HUES6 (cell line): ENCODE data around the gene ATAD5.
A peak's percentile ranks its signal among the peaks of the same experiment; 100 is the strongest.

Experiments
- H3K27ac ChIP-seq: 2 replicates; pipeline ENCODE4 v1.7.0; 2013; ENCODE audit warnings: low read depth, mild to moderate bottlenecking, low read length, inconsistent platforms
- H3K27me3 ChIP-seq: 2 replicates; pipeline ENCODE4 v1.6.1; 2013; ENCODE audit warnings: low read length; ENCODE audit not compliant: control insufficient read depth, insufficient read depth
- H3K36me3 ChIP-seq: 2 replicates; pipeline ENCODE4 v1.6.1; 2013; ENCODE audit warnings: low read length; ENCODE audit not compliant: control insufficient read depth, insufficient read depth
- H3K4me1 ChIP-seq: 2 replicates; pipeline ENCODE4 v1.6.1; 2013; ENCODE audit warnings: low read length; ENCODE audit not compliant: control insufficient read depth, insufficient read depth
- H3K4me3 ChIP-seq: 2 replicates; pipeline ENCODE4 v1.5.1; 2013; ENCODE audit warnings: low read depth, low read length
- H3K9ac ChIP-seq: one replicate; pipeline ENCODE4 v1.6.1; 2013; ENCODE audit warnings: mild to moderate bottlenecking, low read length
- H3K9me3 ChIP-seq: 2 replicates; pipeline ENCODE4 v1.6.1; 2013; ENCODE audit warnings: low read depth, low read length; ENCODE audit not compliant: control insufficient read depth, insufficient read depth

The ATAD5 gene

DNA sequence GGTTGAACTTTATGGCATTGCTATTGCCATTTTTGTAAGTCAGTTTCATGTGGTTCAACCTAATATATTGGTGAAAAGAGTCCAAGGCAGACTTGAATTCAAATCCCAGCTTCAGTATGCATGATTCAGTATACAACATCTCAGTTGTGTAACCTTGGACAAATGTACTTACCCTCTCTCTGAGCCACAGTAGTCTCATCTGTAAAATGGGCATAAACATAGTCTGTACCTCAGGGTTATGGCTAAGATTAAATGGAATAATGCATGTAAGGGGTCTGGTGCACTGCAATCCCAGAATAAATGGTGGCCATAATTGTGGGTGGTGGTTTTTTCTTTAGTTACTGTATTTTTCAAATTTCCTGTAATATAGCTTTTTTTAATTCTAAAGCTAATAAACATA, 85.3 kb downstream of the ATAD5 start:
- H3K27ac ChIP-seq: no peak overlapping the region
- H3K27me3 ChIP-seq: peaks cover 22% of the 10 kb centered on the region
- no peak overlapping the region for H3K9ac ChIP-seq
- H3K4me3 ChIP-seq: no peak overlapping the region
- H3K4me1 ChIP-seq: 0 out of 2 replicates have a peak, but pooled peaks cover 3% of the 10 kb centered on the region
- no peaks in the 10 kb centered on the region for H3K9me3 ChIP-seq
- no peaks in the 10 kb centered on the region for H3K36me3 ChIP-seq

DNA sequence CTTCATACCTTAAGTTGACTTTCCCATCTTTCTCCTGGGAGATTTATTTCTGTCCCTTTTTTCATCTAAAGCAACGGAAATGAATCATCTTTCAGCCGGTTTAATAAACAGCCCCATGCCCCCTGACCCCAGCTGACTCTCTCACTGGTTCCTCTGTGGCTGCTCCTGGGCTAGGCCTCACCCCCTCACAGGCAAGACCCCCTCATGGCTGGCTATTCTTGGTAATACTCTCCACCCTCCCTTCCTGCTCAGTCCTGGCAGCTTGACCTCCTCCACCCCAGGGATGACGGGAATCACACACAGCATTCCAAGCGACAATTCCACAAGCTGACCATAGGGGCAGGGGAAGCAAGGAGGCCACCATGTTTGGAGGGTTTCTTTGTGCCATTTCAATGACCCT, 88.5 kb downstream of the ATAD5 start:
- H3K9me3 ChIP-seq: no peaks in the 10 kb centered on the region
- no peak overlapping the region for H3K27ac ChIP-seq
- 0 out of 2 replicates have a peak, but pooled peaks cover 3% of the 10 kb centered on the region for H3K4me1 ChIP-seq
- peaks cover 48% of the 10 kb centered on the region for H3K27me3 ChIP-seq
- no peak overlapping the region for H3K4me3 ChIP-seq
- no peak overlapping the region for H3K9ac ChIP-seq
- H3K36me3 ChIP-seq: no peaks in the 10 kb centered on the region

DNA sequence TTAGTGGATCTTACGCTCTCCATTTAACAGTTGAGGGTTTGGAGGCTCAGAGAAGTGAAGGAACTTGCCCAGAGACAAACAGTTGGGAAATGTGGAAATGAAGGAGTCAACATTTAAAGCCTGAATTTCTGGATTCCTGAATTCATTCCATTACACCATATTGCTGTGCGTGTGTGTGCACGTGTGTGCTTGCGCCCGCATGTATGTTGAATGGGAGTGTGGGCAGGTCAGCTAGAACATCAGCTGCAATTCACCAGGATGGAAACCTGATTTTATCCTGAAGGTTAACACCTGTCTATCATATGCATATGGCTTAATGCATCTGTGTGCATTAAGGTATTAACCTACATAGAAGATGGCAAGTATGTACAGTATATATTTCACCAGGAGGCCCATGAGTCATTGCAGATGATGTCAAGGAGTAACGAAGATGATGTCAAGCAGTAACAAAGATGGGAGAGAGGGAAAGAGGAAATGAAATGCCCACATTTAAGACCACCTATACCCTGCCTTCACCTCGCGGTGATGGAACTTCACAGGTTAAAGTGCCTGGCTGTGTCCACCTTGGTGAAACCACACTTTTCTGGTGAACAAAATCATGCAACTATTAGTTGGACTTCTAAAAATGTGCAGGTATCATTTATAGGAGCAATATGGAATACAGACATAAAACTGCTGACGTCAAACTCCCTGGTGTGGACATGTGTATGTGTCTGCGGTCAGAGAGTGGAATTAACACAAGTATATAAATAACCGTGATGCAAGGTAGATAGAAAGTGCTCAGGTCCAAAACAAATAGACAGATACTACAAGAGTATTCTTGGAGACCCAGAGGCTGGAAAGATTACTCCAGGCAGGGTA, 89.1 kb downstream of the ATAD5 start:
- Histone ChIP-seq H3K4me3 (peak overlapping the region; percentile 62), H3K4me1 (0 out of 2 replicates have a peak, but pooled peaks cover 3% of the 10 kb centered on the region), H3K27ac (no peak overlapping the region), H3K9me3 (no peaks in the 10 kb centered on the region), H3K36me3 (no peaks in the 10 kb centered on the region), H3K27me3 (peaks cover 51% of the 10 kb centered on the region), H3K9ac (no peak overlapping the region)

DNA sequence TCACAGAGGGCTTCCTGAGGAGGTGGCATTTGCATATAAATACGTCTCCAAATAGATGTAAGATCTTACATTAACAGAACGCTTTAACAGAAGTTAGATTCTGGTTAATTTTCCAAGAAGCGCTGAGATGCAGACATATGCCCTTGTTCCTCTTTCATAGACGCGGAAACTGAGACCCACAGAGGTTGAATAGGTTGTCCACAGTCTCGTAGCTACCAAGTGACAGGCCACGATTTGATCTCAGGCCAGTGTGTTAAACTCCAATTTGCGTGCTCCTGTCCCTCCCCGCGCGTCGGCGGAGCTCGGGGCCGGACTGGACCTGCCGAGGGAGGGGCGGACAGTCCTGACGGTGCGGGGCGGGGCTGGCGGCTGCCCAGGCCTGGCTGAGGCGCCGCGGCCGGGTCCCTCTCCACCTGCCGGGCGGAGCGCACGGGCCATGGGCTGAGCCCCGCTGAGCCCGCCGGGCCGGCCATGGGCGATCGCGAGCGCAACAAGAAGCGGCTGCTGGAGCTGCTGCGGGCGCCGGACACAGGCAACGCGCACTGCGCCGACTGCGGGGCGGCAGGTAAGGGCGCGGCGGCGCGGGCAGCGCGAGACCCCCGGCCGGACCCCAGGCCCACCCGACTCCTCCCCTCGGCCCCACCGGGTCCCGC, 89.9 kb downstream of the ATAD5 start, which contains the start of gene ADAP2:
Gene ADAP2 (plus strand): TSS at position 402 of the 653 bp plus-strand sequence. CDS start 70 bp downstream, at position 472.
- Histone ChIP-seq H3K9me3 (no peaks in the 10 kb centered on the region), H3K4me3 (peak within 1 kb of the TSS; percentile 62), H3K4me1 (0 out of 2 replicates have a peak, but pooled peaks cover 3% of the 10 kb centered on the region), H3K9ac (no peak within 1 kb of the TSS), H3K36me3 (no peaks in the 10 kb centered on the region), H3K27me3 (peaks cover 56% of the 10 kb centered on the region), H3K27ac (no peak within 1 kb of the TSS)

DNA sequence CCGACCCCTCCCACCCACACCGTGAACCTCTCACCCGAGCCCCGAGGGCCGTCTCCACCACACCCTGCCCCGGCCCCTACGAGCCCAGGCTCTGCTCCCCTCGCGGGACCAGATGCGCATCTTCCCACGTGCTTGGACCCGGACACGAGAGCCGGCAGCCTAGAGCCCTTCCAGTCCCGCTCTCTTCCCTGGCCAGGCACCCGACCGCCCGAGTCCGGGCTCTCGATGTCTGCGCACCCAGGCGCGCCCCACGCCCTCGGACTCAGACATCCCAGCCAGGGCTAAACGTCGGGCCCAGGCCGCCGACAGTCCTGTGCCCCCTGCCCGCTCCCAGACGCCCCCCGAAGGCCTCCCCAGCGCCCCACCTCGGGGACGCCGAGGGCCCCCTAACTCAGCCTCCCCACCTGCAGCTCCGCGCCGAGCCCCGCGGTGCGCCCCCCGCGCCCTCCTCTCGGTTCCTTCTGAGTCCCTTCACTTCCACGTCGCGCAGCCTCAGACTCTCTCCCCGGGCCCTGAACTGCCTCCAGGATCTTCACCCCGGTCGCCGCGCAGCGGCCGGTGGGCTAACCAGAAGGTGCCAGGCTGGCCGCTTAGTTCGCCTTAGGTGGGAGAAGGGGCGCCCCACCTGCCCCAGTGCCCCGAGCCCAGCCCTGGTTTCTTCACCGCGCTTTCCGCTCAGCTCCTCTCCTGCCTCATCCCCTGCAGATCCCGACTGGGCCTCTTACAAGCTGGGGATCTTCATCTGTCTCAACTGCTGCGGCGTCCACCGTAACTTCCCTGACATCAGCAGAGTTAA, 90.7 kb downstream of the ATAD5 start:
- 0 out of 2 replicates have a peak, but pooled peaks cover 3% of the 10 kb centered on the region for H3K4me1 ChIP-seq
- peak overlapping the region; percentile 62 for H3K4me3 ChIP-seq
- no peaks in the 10 kb centered on the region for H3K36me3 ChIP-seq
- H3K9me3 ChIP-seq: no peaks in the 10 kb centered on the region
- H3K27ac ChIP-seq: no peak overlapping the region
- H3K27me3 ChIP-seq: peaks cover 56% of the 10 kb centered on the region
- no peak overlapping the region for H3K9ac ChIP-seq

DNA sequence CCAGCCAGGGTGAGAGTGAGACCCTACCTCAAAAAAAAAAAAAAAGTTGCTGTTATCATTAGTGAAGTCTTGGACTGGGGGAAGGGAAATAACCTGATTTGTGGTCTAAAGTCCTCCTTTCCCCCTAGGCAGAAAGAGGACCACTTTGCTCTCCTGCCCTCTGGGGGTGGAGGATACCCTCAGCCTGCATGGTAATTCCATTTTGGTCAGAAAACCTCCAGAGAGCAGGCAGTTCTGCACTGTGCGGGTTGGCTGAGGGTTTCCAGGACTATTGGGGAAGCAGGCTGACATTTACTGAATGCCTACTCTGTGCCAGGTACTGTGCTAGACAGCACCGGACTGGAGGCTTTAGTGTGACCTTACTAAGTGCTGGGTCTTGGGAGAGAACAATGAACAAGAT, 92.6 kb downstream of the ATAD5 start:
- Histone ChIP-seq H3K27me3 (peaks cover 56% of the 10 kb centered on the region), H3K4me3 (no peak overlapping the region), H3K36me3 (no peaks in the 10 kb centered on the region), H3K4me1 (0 out of 2 replicates have a peak, but pooled peaks cover 3% of the 10 kb centered on the region), H3K9me3 (no peaks in the 10 kb centered on the region), H3K27ac (no peak overlapping the region), H3K9ac (no peak overlapping the region)

DNA sequence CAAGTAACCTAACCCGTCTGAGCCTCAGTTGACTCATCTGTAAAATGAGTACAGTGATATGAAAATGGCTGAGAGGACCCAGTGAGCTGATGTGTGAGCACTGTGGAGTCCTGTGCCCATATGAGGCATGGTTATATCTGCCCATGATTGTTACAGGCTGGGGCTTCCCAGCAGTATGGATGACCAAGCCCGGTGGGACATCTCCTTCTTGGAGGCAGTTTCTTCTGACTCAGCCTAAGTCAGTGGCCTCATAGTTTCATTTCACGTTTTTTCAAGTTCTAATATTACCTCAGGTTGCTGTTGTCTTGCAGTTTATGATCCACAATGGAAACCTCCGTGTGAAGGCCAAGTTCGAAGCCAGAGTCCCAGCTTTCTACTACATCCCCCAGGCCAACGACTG, 94.8 kb downstream of the ATAD5 start:
- H3K9ac ChIP-seq: no peak overlapping the region
- H3K27me3 ChIP-seq: peaks cover 39% of the 10 kb centered on the region
- no peaks in the 10 kb centered on the region for H3K9me3 ChIP-seq
- H3K4me3 ChIP-seq: no peak overlapping the region
- H3K27ac ChIP-seq: no peak overlapping the region
- no peaks in the 10 kb centered on the region for H3K36me3 ChIP-seq
- H3K4me1 ChIP-seq: 0 out of 2 replicates have a peak, but pooled peaks cover 2% of the 10 kb centered on the region

DNA sequence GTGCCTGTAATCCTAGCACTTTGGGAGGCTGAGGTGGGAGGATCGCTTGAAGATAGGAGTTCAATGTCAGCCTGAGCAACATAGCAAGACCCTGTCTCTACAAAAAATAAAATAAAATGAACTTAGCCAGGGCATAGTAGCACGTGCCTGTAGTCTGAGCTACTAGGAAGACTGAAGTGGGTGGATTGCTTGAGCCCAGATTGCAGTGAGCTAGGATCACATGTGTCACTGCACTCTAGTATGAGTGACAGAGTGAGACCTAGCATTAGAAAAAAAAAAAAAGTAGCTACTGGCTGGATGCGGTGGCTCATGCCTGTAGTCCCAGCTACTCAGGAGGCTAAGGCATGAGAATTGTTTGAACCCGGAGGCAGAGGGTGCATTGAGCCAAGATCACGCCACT, 96.0 kb downstream of the ATAD5 start:
- Histone ChIP-seq H3K4me3 (no peak overlapping the region), H3K9ac (no peak overlapping the region), H3K4me1 (no peaks in the 10 kb centered on the region), H3K27ac (no peak overlapping the region), H3K36me3 (no peaks in the 10 kb centered on the region), H3K9me3 (no peaks in the 10 kb centered on the region), H3K27me3 (peaks cover 27% of the 10 kb centered on the region)

DNA sequence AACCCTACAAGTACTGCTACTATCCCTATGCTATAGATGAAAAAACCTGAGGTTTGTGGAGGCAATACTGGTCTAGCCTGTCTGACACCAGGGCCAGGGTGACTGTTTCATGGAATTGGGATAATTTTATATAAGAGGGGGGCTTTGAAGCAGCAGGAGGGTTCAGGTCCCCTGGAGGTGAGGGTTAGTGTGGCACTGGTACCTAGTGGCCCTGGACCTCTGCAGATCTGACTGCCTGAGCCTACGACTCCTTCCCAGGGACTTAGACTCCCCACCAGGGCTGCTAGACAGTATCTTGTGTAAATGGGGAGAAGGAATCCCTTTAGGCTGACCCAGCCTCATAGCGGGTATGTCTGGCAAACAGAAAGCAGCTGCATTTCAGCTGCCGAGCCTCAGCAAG, 96.8 kb downstream of the ATAD5 start:
- H3K4me3 ChIP-seq: no peak overlapping the region
- H3K27ac ChIP-seq: no peak overlapping the region
- no peak overlapping the region for H3K9ac ChIP-seq
- H3K36me3 ChIP-seq: no peaks in the 10 kb centered on the region
- H3K4me1 ChIP-seq: no peaks in the 10 kb centered on the region
- peaks cover 19% of the 10 kb centered on the region for H3K27me3 ChIP-seq
- H3K9me3 ChIP-seq: no peaks in the 10 kb centered on the region

DNA sequence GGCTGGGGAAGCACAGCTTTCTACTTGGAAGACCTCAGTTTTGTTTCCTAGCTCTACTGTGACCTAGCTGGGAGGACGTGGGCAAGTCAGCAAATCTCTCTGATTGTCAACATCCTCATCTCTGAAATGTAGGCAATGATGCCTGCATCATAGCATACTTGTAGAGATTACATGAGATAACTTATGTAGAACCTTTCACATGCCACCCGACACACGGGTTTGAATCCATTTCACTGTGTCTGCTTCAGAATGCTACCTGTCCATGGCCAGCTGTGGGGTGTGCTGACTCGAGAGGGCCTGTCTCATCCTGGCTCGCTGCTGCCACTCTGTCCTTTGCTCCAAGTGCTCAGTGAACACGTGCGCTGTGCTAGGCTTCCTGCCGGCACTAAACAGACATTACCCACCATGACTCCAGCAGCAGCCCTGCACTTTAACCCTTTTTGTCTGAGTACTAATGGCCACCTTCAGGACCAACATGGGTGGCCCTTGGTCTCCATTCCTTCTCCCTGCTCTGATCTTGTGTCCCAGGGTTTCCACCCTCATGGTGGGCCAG, 97.4 kb downstream of the ATAD5 start:
- Histone ChIP-seq H3K4me3 (no peak overlapping the region), H3K9ac (no peak overlapping the region), H3K27me3 (peaks cover 13% of the 10 kb centered on the region), H3K27ac (no peak overlapping the region), H3K4me1 (no peaks in the 10 kb centered on the region), H3K9me3 (no peaks in the 10 kb centered on the region), H3K36me3 (no peaks in the 10 kb centered on the region)
